GM18951 (cell line): ENCODE data around the gene ATRN.

Experiments
- POLR2A ChIP-seq: IDR thresholded peaks from 4 replicates; pipeline ENCODE4 v1.6.1; 2011; ENCODE audit warnings: mild to moderate bottlenecking; ENCODE audit not compliant: insufficient read length, insufficient read depth; ENCODE audit errors: extremely low read depth
- in situ Hi-C: fragments of 300-500 bp; cut with MboI; formaldehyde crosslinking; loops from one replicate; pipeline ENCODE4 v1.12.0; 2022; ENCODE audit warnings: low sequenced_read_pairs, mixed read lengths, inconsistent platforms; ENCODE audit not compliant: unreplicated experiment

ATRN gene

DNA sequence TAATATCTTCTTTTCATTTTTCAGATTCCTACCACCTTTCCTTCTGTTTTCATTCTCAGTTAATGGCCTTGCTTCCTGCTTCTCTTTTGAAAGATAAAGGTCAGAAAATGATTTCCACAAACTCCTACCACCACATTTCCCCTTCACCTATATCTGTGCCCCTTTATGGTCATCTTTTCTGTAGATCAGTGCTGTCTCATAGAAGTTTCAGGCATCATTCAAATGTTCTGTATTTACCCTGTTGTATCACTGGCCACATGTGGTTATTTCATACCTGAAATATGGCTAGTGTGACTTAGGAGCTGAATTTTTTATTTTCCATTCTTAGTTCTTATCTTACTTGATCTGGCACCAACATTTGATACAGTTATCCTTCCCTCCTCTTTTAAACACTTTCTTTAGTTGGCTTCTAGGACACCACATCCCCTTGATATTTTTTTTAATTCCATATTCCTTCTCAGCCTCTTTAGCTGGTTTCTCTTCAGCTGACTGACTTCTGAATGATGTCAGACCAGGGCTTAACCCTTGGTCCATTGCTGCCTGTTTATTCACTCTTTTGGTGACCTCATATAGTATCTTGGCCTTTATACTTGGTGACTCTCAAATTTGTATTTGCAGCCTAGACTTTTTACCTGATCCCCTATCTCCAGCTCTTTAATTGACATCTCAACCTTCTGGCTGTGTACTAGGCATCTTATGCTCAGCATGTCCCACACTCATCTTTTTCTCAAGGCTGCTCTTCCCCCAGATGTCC, 81.0 kb downstream of the ATRN start:
- in situ Hi-C loops = no loop called here

DNA sequence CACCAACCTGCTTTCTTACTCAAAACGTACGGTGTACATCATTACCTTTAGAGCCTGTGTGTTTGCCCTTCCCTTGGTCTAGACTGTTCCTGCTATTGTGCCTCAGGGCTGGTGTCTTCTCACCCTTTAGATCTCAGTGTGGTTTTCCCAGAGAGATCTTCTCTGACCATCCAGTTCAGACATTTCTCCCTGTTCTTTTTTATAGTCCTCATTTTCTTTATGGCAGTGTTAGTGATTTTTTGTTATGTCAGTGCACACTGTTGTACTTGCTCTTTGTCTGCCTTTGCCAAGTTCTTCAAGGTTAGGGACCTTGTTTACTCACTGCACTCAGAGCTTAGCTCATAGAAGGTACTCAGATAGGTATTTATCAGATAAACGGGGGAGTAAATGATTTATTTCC, 82.8 kb downstream of the ATRN start:
- in situ Hi-C loops = no loop called here
- no peak for TF ChIP-seq POLR2A

More for the DNA sequence above, 81.0 kb downstream of the ATRN start:
- TF ChIP-seq POLR2A = no peak

DNA sequence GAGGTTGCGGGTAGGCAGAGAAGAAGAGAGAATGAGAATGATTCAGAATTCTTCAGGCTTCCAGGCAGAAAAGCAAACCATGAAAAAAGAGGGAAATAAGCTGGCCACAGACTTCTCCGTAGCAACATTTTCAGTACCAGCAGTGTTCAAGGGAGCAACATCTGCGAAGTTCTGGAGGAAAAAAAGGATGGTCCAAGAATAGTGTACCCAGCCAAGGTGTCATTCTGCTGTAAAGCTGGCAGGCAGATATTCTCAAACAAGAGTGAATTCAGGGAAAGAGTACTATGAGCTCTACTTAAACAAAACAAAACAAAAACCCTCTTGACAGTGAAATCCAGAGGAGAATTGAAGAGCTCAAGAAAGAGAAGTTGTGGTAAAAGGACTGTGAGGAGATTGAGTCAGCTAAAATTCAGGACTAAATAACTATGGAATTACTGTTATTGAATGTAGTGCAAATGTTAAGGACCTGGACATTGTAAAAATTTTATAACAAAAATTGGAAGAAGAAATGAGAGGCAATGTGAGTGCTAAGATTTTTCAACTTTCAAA, 86.5 kb downstream of the ATRN start:
- in situ Hi-C loops = no loop called here

DNA sequence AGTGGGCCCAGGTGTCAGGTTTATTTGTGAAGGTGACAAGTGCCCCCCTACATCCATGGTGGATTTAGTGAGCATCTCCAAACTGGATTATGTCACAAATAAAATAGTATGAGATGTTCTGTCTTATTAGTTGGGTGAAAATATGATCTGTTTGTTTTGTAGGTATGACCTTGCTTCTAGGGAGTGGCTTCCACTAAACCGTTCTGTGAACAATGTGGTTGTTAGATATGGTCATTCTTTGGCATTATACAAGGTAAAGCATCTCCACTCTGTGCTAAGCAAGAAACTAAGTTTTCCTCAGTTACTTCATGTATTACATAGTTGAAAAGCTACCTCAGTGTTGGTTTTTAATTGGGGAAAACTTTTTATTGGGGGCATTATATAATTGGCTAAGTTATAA, 88.4 kb downstream of the ATRN start:
- no peak for TF ChIP-seq POLR2A
- in situ Hi-C loops = no loop called here

More for the DNA sequence above, 86.5 kb downstream of the ATRN start:
- TF ChIP-seq POLR2A = no peak

DNA sequence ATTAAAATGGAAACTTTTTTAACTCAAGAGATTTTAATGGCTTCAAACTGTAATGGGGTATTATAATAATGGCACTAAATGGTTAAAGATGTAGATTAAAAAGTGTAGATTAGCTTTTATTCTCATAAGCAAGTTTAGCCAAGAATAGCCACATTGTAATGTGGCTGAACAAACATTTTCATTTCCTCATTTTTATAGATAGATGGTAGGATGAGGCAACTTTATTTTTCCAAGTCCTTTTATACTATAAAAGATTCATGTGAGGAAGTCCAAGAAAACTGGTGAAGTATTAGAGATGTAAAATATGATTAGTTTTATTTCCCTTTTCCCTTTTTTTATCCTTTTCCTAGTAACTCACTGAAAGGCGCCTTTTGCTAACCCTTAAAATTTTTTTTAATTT, 88.8 kb downstream of the ATRN start:
- in situ Hi-C loops = no loop called here
- no peak for TF ChIP-seq POLR2A

DNA sequence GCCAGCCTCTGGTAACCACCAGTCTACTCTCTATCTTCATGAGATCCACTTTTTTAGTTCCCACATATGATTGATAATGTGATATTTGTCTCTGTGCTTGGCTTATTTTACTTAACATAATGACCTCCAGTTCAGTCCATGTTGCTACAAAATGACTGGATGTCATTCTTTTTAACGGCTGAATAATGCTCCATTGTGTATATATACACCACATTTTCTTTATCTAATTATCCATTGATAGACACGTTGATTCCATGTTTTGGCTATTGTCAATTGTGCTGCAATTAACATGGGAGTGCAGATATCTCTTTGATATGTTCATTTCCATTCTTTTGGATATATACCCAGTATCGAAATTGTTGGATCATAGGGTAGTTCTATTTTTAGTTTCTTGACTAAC, 89.3 kb downstream of the ATRN start:
- TF ChIP-seq POLR2A = no peak
- in situ Hi-C loops = no loop called here

DNA sequence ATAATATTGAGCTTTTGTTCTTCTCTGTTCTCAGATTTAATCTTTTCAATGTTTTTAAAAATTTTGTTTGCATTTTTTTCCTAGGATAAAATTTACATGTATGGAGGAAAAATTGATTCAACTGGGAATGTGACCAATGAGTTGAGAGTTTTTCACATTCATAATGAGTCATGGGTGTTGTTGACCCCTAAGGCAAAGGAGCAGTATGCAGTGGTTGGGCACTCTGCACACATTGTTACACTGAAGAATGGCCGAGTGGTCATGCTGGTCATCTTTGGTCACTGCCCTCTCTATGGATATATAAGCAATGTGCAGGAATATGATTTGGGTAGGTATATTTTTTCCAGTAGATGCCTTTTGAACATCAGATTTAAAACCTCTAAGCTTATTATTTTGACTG, 89.8 kb downstream of the ATRN start:
- in situ Hi-C loops = no loop called here
- no peak for TF ChIP-seq POLR2A

DNA sequence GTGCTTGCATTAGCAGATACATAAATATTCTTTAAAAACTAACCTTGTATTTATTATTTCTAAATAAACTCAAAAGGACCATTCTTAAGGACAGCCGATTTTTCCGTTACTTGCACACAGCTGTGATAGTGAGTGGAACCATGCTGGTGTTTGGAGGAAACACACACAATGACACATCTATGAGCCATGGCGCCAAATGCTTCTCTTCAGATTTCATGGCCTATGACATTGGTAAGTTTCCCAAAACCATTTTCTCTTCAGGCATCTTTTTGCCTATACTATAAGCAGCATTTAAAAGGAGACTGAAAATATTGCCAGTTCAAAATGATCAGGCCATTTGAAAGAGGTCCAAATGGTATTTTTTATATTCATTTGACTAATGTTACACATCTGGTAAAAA, 92.3 kb downstream of the ATRN start:
- TF ChIP-seq POLR2A = no peak
- in situ Hi-C loops = no loop called here

DNA sequence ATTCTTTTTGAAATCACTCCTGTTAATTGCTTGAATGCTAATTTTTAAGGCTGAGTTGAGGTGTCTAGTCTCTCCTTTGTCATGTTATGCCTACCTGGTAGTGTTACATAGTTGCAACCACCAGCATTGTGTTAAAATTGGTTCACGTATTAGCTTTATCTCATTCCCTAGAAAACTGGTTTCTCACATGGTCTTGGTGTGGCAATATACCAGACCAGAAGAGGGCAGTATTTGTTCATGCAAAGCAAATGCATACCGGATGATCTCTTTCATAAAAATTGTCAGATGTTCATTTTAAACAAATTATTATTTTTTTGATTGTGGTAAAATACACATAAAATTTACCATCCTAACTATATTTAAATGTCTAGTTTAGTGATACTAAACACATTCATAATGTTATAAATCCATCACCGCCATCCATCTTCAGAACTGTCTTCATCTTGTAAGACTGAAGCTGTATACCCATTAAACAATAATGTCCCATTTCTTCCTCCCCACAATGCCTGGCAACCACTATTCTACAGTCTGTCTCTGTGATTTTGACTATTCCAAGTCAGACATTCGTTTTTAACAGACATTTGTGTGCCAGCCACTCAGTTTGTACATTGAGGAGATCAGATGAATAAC, 92.8 kb downstream of the ATRN start:
- in situ Hi-C loops = no loop called here
- no peak for TF ChIP-seq POLR2A

DNA sequence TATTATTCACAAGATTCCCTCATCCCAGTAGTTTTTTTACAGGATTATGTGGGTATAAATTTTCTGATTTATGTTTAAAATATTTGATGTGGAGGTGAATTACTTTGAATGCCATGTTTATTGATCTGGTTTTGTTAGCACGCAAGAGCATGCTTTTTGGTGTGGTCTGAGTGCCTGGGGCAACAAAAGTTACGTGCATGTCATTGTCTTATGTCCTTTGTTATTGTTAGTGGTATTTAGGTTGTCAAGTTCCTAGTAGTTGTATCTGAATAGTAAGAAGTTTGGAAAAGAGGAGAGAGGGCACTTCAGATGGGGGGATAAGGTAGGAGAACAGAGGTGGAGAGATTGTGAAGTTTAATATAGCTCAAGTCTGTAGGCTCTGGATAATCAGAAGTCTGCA, 95.0 kb downstream of the ATRN start:
- TF ChIP-seq POLR2A = no peak
- in situ Hi-C loops = no loop called here

DNA sequence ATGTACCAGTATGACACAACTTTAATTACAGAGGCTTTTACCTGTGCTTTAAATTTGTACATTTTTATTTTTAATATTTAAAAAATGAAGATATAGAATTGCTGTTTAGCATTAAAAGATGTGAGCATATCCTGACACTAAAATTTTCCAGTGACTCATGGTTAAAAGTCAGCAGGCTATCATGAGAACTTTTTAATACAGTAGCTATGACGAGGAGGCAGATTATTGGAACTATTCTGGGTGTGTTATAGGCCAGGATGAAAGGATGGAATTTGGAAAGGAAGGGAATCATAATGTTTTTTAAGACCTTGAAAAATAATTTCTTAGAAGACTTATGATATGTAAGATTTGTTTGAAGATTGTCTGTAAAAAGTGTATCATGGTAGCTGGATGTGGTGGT, 101.3 kb downstream of the ATRN start:
- TF ChIP-seq POLR2A = no peak
- in situ Hi-C loops = no loop called here

DNA sequence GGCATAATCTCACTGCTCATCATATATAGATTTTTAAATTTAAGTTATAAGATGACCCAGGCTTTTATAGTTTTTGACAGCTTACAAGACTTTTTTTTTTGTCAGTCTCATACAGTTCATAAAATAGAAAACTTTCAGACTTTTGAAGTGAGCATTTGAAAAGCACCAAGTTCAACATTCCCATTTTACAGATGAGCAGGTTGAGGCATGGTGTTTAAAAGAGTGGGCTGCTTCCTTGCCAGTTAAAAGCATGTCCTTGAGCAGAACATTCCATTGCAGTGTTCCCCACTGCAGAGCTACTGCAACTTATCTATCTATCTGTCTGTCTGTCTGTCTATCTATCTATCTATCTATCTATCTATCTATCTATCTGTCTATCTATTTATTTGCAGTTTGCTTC, 105.5 kb downstream of the ATRN start:
- TF ChIP-seq POLR2A = no peak
- in situ Hi-C loops = no loop called here

DNA sequence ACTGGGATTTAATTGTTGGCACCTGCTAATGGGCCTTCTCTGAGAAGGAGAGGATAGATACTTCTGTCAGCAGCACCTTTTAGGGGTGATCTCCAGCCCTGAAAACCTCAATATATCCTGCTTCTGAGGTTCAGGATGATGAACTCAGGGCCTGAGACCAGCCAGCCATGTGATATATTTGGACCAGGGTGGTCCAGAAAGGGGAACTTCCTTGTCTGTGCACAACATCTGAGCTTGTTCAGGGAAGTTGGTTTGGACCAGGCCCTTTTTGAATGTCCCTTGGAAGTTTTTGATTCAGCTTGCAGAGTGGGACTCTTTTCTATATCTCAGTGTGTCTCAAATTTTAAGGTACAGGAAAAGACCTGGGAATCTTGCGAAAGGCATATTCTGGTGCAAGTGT, 106.5 kb downstream of the ATRN start:
- no peak for TF ChIP-seq POLR2A
- in situ Hi-C loops = no loop called here

DNA sequence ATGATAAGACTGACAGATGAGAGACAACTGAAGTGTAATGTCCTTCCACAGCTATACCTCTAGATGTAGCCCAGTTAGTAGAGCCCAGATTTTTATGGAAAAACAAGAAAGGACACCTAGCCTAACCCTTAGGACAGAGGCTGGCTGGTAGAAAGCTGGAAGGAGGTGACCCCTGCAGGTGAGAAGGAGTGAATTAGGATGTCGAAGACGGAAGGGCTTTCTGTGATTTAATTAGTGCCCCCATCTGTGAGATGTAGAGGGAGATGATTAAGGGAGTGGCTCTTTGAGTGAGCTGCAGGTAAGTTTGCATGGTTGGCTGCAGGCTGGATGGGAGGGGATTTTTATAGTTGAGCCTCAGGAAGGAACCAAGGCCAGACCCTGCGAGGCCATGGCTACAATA, 109.6 kb downstream of the ATRN start:
- in situ Hi-C loops = no loop called here
- TF ChIP-seq POLR2A = no peak
